Measurements from ENCODE around the gene CDKN2AIPNL. TPM values are rescaled to one million over a fixed set of nuclear protein-coding genes. Genes with fewer than 3 reads are reported as not detected.

Gene CDKN2AIPNL
- total and polyA plus RNA-seq, 2 of the 8 experiments (the other 6 are each of a cell fraction or from before 2014, with no cell fraction given): 40.0 to 56.3 TPM

DNA sequence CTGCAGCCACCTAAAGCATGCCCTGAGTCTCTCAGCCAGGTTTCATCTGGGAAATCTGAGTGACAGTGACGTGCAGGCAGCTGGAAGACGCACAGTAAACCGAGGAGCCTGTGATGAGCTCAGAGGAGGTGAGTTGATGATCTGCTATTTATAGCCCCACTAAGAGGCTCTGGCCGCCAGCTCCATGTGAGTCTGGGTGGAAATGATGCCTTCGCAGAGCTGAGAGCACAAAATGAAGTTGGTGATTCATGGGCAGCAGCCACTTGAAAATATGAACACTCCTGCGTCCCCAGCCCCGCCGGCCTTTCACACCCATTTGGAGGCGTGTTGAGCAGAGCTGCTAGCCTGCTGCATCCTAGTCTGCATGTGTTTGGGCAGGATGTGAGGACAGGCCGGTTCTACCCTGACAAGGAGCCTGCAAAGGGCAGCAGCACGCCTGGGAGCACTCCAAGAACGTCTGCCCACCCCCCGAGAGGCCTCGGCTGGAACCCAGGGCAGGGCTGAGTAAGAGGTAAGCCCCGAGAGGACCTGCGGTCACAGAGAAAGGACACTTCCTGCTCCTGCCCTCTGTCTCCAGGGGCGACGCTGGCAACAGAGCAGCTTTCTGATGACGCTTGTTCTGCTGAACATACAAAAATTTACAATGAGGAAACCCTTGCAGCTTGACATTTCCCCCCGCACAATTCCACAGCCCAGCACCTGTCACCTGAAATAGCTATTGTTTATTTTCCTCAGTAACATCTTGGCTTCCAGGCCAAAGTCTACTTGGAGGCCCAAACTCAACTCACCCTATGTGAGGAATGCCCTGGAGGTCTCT, 25.1 kb upstream of the CDKN2AIPNL start:
- Histone ChIP-seq H3K56ac (replicated peaks; ENCODE audit: insufficient read length, low read depth, low read length) (no peak overlapping the region), H2AFZ (ENCODE audit: low read length) (no peak overlapping the region), H3K9ac (replicated peaks in 1 of 4; ENCODE audit: extremely low read depth in 1 of 4, low read depth in 3 of 4, low read length in 3 of 4) (no peak overlapping the region), H2BK5ac (ENCODE audit: low read depth, low read length) (no peak overlapping the region), H4K91ac (replicated peaks; ENCODE audit: insufficient read length, low read length) (no peak overlapping the region), H3K4me2 (ENCODE audit: insufficient read depth in 1 of 2, low read depth in 2 of 2, low read length in 2 of 2) (no peak overlapping the region), H3K9me3 (ENCODE audit: insufficient read depth in 2 of 2, low read depth in 1 of 2, low read length in 1 of 2) (no peaks in the 10 kb centered on the region), H2AK5ac (ENCODE audit: low read depth, low read length) (no peak overlapping the region), H4K8ac (ENCODE audit: extremely low read depth, insufficient read depth, low read length) (no peak overlapping the region), H3K27me3 (replicated peaks in 1 of 4; ENCODE audit: control insufficient read depth in 3 of 4, extremely low read depth in 1 of 4, insufficient read depth in 3 of 4, low read length in 3 of 4) (no peaks in the 10 kb centered on the region), H2BK12ac (ENCODE audit: low read depth, low read length) (no peak overlapping the region), H3K23me2 (ENCODE audit: low read depth, low read length) (no peaks in the 10 kb centered on the region), H2BK20ac (ENCODE audit: low read length) (no peak overlapping the region), H3K14ac (ENCODE audit: insufficient read length) (no peak overlapping the region), H3K4me3 (ENCODE audit: extremely low read depth in 1 of 4, insufficient read depth in 2 of 4, low read depth in 3 of 4, low read length in 4 of 4) (no peak overlapping the region), H3K18ac (ENCODE audit: extremely low read depth, low read length) (no peak overlapping the region), H3K4ac (replicated peaks; ENCODE audit: insufficient read length, low read depth, low read length) (no peak overlapping the region), H4K5ac (ENCODE audit: insufficient read length, low read depth, low read length) (no peak overlapping the region), H3K36me3 (ENCODE audit: control insufficient read depth in 2 of 4, insufficient read depth in 4 of 4, low read length in 3 of 4) (0 out of 8 replicates have a peak, but pooled peaks cover 0 to 3% (median 0%) of the 10 kb centered on the region in 4 experiments), H2BK120ac (replicated peaks; ENCODE audit: low read depth, low read length) (no peak overlapping the region), H2BK15ac (ENCODE audit: low read length) (no peak overlapping the region), H3K79me2 (ENCODE audit: control insufficient read depth in 1 of 2, insufficient read depth in 2 of 2, low read length in 2 of 2) (no peaks in the 10 kb centered on the region), H3K27ac (ENCODE audit: low read depth, low read length) (no peak overlapping the region), H3K79me1 (ENCODE audit: low read depth, low read length) (no peaks in the 10 kb centered on the region; the same call in 1 of the 2 replicates), H3K23ac (ENCODE audit: insufficient read length) (no peak overlapping the region), H3K4me1 (replicated peaks in 1 of 4; ENCODE audit: control insufficient read depth in 3 of 4, insufficient read depth in 4 of 4, low read length in 3 of 4) (peaks cover 0 to 11% (median 7%) of the 10 kb centered on the region in 4 experiments; a peak in 3 of 7 replicates), H4K20me1 (replicated peaks in 1 of 2; ENCODE audit: control insufficient read depth in 1 of 2, insufficient read depth in 2 of 2, low read length in 2 of 2) (peaks cover 0 to 2% of the 10 kb centered on the region in 2 experiments)
- ChIA-PET CTCF (ENCODE audit: partially characterized antibody) (interaction anchor here (0.5 to 2.3 kb wide), 11 partner anchors 10 to 151 kb away, joined by 3 to 10 read pairs (median 3); partner anchors contain the start of gene CDKN2AIPNL), POLR2A (ENCODE audit: partially characterized antibody) (interaction anchor here (1.0 to 4.7 kb wide), 6 partner anchors 9 to 91 kb away, joined by 3 to 19 read pairs (median 4); partner anchors contain the start of gene CDKN2AIPNL)
- 86% methylated on average over 20 of the region's 20 CpGs; no CpG with 5 or more reads in 1 of the 2 experiments for WGBS, 2 experiments (ENCODE audit: extremely low coverage in 1 of 2, insufficient coverage in 1 of 2, insufficient read length in 1 of 2, insufficient replicate concordance in 2 of 2, low coverage in 1 of 2, low lambda C conversion rate in 2 of 2, missing lambda C conversion rate in 1 of 2)
- no peak for DNase-seq (ENCODE audit: low read depth in 1 of 2, low spot score in 2 of 2)
- no peak for FAIRE-seq
- TF ChIP-seq SP1 (IDR thresholded peaks at IDR 0.05; ENCODE audit: low read depth, low read length) (no peak), RBBP5 (IDR thresholded peaks at IDR 0.05; ENCODE audit: borderline replicate concordance, low read depth, low read length) (no peak), SRF (IDR thresholded peaks at IDR 0.05; ENCODE audit: low read depth, low read length) (no peak), CBX5 (IDR thresholded peaks at IDR 0.05; ENCODE audit: low read depth, low read length) (no peak), SP2 (IDR thresholded peaks at IDR 0.05; ENCODE audit: low read length) (no peak), CHD1 (IDR thresholded peaks at IDR 0.05; ENCODE audit: low read depth, low read length) (no peak), MAFK (IDR thresholded peaks at IDR 0.05; ENCODE audit: low read depth, low read length) (no peak), KDM1A (IDR thresholded peaks at IDR 0.05; ENCODE audit: borderline replicate concordance, low read length) (no peak), ASH2L (IDR thresholded peaks at IDR 0.05; ENCODE audit: low read length) (no peak), EGR1 (IDR thresholded peaks at IDR 0.05; ENCODE audit: borderline replicate concordance, low read depth, low read length) (no peak)
